ENCODE measurements around the gene GPR31. TPM values are rescaled to one million over a fixed set of nuclear protein-coding genes. Genes with fewer than 3 reads are reported as not detected.
A peak's percentile ranks its signal among the peaks of the same experiment; 100 is the strongest.
"Not testable (repeated sequence)": the region's sequence is repeated elsewhere in the genome, so short reads cannot be mapped to it uniquely, and the experiment has no call there.

The GPR31 gene, protein sequence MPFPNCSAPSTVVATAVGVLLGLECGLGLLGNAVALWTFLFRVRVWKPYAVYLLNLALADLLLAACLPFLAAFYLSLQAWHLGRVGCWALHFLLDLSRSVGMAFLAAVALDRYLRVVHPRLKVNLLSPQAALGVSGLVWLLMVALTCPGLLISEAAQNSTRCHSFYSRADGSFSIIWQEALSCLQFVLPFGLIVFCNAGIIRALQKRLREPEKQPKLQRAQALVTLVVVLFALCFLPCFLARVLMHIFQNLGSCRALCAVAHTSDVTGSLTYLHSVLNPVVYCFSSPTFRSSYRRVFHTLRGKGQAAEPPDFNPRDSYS
- total RNA-seq (not detected), polyA plus RNA-seq (ENCODE audit: insufficient read length in 6 of 6) (under 1 TPM in 1 of 6 donors, not detected in 5; 0.08 TPM)
- long read RNA-seq, donor 1: 0 reads
- long read RNA-seq, donor 2: 0 reads
- long read RNA-seq, donor 3: 0 reads
- long read RNA-seq, donor 4: 0 reads
- long read RNA-seq, donor 5: 0 reads
- long read RNA-seq, donor 6: 0 reads
- long read RNA-seq, donor 7: 0 reads
- long read RNA-seq, donor 8: 0 reads
- long read RNA-seq, donor 9: 0 reads
- long read RNA-seq, donor 10: 0 reads
- long read RNA-seq, donor 11: 0 reads
- long read RNA-seq, donor 12: 0 reads

DNA sequence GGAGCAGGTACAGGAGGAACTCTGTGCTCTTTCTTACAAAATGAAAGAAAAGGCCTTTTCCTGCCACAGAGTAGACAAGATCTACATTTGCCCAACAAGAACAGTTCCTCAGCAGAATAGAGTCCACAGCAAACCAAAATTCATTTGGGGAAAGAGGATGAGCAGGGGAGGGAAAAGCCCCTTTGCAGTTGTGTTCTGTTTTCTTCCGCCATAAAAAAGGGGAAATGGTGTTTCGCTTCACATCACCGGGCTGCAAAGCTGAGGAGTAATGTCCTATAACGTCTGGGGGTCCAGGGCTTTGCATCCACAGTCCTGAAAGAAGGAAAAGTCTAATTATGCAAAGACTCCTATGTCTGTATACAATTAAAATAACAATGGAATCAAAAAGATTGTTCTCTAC lies at the start of gene GPR31:
TSS of gene GPR31 (minus strand) at position 118 of the 400 bp plus-strand sequence. CDS start 149 bp downstream, outside the sequence.
- intact Hi-C loops (cut with DNase I): no loop called here
- H3K27ac ChIP-seq: no peak within 1 kb of the TSS
- H3K4me1 ChIP-seq: peaks cover 0 to 14% of the 10 kb centered on the region in 2 donors
- no peak for ATAC-seq
- H3K27me3 ChIP-seq: peaks cover 0 to 6% of the 10 kb centered on the region in 2 donors
- TF ChIP-seq, protein P1, sequence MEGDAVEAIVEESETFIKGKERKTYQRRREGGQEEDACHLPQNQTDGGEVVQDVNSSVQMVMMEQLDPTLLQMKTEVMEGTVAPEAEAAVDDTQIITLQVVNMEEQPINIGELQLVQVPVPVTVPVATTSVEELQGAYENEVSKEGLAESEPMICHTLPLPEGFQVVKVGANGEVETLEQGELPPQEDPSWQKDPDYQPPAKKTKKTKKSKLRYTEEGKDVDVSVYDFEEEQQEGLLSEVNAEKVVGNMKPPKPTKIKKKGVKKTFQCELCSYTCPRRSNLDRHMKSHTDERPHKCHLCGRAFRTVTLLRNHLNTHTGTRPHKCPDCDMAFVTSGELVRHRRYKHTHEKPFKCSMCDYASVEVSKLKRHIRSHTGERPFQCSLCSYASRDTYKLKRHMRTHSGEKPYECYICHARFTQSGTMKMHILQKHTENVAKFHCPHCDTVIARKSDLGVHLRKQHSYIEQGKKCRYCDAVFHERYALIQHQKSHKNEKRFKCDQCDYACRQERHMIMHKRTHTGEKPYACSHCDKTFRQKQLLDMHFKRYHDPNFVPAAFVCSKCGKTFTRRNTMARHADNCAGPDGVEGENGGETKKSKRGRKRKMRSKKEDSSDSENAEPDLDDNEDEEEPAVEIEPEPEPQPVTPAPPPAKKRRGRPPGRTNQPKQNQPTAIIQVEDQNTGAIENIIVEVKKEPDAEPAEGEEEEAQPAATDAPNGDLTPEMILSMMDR (IDR thresholded peaks at IDR 0.05): no peak
- no peak for DNase-seq
- H3K36me3 ChIP-seq: no peaks in the 10 kb centered on the region
- no peaks in the 10 kb centered on the region for H3K9me3 ChIP-seq
- no peak within 1 kb of the TSS for H3K4me3 ChIP-seq

DNA sequence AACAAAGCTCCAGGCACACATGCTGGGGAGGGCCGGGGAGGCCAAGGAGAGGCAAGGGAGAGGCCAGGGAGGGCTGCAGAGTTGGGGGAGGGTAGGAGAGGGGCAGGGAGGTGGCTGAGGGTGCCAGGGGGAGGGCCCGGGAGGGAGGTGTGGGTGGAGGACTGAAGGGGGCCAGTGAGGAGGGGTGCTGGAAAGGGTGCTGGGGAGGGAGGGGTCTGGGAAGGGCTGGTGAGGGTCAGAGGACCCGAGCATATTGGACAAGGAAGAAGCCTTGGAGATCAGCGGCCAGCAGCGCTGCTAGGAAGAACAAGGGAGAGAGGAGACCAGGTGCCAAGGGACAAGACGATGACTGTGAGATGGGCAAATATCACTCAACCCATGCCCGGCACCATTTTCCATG lies 49.7 kb upstream of the GPR31 start:
- ATAC-seq (no peak), DNase-seq (no peak)
- no peaks in the 10 kb centered on the region for H3K36me3 ChIP-seq
- no peaks in the 10 kb centered on the region for H3K4me1 ChIP-seq
- no peak overlapping the region for H3K4me3 ChIP-seq
- H3K9me3 ChIP-seq: no peaks in the 10 kb centered on the region
- TF ChIP-seq, protein P1 (IDR thresholded peaks at IDR 0.05): no peak
- H3K27me3 ChIP-seq: no peaks in the 10 kb centered on the region
- intact Hi-C loops (cut with DNase I): no loop called here
- H3K27ac ChIP-seq: no peak overlapping the region

DNA sequence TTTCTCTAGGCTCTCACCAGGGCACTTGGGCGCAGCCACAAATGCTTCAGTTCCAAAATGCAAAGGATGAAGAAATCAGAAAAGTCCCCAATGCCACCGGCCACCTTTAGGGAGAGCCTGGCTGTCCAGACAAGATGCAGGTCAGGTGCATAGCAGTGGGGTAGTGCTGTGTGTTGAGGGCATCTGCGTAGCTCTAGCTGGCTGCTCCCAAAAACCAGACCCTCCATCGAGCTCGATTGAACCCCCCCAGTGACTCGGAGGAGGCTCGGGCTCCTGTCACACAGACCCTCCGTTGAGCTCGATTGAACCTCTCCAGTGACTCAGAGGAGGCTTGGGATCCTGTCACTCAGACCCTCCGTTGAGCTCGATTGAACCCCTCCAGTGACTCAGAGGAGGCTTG lies 47.5 kb upstream of the GPR31 start:
- intact Hi-C loops (cut with DNase I): not testable (repeated sequence)

DNA sequence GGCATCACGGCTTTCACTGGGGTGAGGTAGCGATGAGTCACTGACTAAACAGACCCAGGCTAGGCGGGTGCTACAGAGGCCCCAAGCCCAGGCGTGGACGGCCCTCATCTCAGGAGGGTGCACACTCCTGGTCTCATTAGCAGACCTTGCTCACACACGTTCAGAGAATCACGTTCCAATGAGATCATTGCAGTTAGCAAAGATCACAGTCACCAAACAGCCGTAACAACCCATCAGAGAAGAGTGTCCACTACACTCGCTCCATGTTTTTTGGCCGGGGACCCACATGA lies 46.2 kb upstream of the GPR31 start:
- ATAC-seq: peak; percentile 98
- H3K27me3 ChIP-seq; intact Hi-C loops (cut with DNase I); H3K4me3 ChIP-seq; H3K9me3 ChIP-seq; H3K27ac ChIP-seq; H3K4me1 ChIP-seq; H3K36me3 ChIP-seq: not testable (repeated sequence)
- DNase-seq: peak in 1 of 4 donors; percentile 58

More for the DNA sequence above, 47.5 kb upstream of the GPR31 start:
- not testable (repeated sequence) for H3K4me3 ChIP-seq, H3K27me3 ChIP-seq, DNase-seq, H3K36me3 ChIP-seq, H3K27ac ChIP-seq, ATAC-seq, H3K9me3 ChIP-seq, H3K4me1 ChIP-seq

DNA sequence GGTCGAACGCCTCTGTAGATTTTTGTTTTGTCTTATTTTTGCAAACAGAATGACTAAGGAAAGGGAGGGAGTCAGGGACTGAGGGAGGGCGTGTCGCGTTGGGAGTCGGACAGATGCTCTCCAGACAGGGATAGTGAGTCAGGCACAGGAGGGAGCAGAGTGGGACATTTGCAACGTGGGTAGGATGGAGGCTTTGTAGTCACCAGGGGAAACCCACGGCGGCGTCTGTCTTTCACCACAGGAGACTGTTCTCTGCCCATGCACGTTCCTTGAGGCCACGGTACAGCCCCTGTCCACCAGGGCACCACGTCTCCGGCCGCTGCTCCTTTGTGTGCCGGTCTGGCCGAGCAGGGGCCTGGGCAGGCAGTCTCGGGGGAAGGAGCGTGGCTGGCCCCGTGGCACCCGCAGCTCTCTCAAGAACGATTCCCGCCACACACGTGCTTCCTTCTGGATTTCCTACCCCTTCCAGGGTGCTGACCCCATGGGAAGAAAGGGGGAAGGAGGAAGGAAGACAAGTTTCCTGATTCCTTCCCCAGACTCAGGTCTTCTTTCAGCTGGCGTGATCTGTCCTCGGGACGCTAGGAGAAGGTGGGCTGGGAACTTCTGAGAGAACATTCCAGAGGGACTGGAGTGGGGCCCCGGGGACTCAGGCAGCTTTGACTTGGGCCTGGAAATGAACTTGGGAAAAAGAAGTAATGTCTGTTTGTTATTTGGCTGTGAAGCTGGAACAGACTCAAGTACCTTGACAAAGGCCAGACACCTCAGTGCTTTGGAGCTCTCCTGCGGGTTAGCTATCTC lies 45.7 kb upstream of the GPR31 start:
- peak; percentile 9 for ATAC-seq
- H3K4me3 ChIP-seq; DNase-seq; H3K4me1 ChIP-seq; intact Hi-C loops (cut with DNase I); H3K27ac ChIP-seq; H3K27me3 ChIP-seq; H3K9me3 ChIP-seq; H3K36me3 ChIP-seq: not testable (repeated sequence)

DNA sequence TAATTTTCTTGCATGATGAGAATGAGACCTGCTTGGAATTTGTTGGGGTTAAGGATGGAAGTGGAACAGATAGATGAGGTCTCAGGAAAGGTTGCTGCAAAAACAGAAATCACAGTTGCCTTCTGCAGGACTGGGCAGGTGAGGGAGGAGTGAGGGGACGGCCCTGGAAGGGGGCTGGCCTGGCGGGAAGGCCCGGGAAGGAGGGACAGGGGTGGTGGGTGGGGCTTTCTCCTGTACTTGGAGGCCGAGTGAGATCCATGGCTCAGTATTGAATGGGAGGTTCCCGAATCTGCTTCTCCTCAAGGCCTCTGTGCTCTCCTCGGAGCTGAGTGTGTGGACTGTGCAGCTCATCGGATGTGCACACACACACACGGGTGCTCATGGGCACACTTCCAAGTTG lies 44.8 kb upstream of the GPR31 start:
- H3K36me3 ChIP-seq; H3K4me3 ChIP-seq; H3K27ac ChIP-seq; H3K4me1 ChIP-seq; DNase-seq; intact Hi-C loops (cut with DNase I); H3K9me3 ChIP-seq; H3K27me3 ChIP-seq: not testable (repeated sequence)
- ATAC-seq: peak; percentile 16

DNA sequence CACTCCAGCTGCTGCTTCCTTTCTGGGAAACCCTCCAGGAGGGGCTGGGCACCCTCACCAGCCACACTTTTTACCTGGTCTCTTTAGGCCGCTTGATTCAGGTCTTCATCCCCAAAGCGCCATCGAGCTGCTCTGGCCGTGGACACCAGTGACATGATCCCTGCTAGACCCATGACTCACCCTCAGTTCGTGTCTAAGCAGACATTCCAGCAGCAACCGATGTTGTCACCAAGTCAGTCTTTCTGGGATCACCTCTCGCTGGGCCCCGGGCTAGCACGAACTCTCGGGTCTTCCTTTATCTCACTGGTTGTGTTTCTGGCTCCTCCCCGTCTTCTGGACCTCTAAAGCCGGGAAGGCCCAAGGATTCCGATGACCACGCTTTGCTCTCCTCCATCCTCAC lies 43.0 kb upstream of the GPR31 start:
- Histone ChIP-seq H3K4me3 (no peak overlapping the region), H3K36me3 (no peaks in the 10 kb centered on the region), H3K4me1 (no peaks in the 10 kb centered on the region), H3K9me3 (no peaks in the 10 kb centered on the region), H3K27ac (no peak overlapping the region), H3K27me3 (peaks cover 0 to 5% of the 10 kb centered on the region in 2 donors)
- TF ChIP-seq, protein P1 (IDR thresholded peaks at IDR 0.05): no peak
- ATAC-seq: no peak
- DNase-seq: no peak
- intact Hi-C loops (cut with DNase I): no loop called here

DNA sequence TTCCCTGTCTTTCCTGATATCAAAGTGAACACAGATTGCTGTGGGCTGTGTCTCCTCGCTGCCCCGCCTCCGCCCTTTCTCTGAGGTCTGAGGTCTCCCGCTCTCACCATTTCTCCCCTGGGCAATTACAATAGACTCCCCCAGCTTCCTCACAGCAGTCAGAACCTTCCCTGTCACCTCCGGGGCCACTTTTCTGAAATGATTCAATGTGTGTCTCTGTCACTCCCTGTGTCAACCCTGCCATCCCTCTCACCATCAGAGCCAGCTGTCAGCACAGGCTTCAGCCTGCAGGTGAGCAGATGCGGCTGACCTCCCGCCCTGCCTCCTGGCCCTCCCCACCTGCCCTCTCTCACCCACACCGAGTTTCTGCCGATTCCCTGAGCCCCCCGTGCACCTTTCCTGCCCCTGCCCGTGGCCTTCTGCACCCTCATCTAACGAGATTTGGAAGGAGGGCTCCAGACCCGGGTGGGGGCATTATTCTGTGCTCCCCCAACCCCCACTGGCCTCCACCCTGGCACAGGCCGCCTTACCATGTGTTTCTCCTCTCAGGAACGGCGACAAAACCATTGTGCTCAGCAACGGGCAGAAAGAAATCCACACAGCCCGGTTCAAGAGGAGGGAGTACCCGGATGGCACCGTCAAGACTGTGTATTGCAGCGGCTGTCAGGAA lies 38.3 kb upstream of the GPR31 start:
- H3K27ac ChIP-seq; ATAC-seq; H3K4me3 ChIP-seq; H3K36me3 ChIP-seq; H3K9me3 ChIP-seq; DNase-seq; intact Hi-C loops (cut with DNase I); H3K27me3 ChIP-seq; H3K4me1 ChIP-seq: not testable (repeated sequence)

DNA sequence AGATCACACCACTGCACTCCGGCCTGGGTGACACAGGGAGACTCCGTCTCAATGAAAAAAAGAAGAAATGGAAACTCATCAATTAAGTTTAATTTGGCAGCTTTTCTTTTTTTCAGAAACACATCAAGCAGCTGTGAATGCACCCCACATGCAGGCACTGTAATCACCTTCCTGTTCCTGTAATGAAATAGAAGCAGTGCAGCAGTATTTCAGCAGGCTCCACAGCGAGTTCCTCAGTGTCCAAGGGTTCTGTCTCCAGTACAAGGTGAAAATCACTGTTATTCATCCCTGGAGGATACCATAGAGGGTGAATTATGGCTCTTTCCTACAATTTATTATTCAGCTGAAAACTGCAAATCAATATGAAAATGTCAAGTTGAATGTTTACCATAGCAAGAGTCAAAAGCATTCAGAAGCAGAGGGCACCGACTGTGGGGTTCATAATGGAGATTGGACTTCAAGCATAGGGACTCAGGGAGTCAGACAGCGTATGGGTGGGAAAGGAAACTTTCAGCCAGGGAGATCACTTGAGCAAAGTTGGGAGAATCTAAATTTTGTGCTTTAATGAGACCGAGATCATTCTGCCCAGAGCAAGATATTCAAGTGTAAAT lies 35.8 kb upstream of the GPR31 start:
- H3K9me3 ChIP-seq; DNase-seq; H3K4me3 ChIP-seq; intact Hi-C loops (cut with DNase I); H3K27me3 ChIP-seq; H3K36me3 ChIP-seq; H3K4me1 ChIP-seq; H3K27ac ChIP-seq; ATAC-seq: not testable (repeated sequence)

All from left lung (tissue), 14 donors.